Suprapubic skin (tissue), 4 donors: ENCODE results near the gene OR52M1.

Experiments used
- CTCF ChIP-seq, 2 donors: fragments of 200-600 bp in 1 of 2; fragments of 450-650 bp in 1 of 2; sonication (generic) in 1 of 2; IDR thresholded peaks; one replicate each; pipeline ENCODE4 v1.5.1; 2016 to 2019; ENCODE audit warnings: antibody characterized with exemption in 2 of 2, mild to moderate bottlenecking in 1 of 2, moderate library complexity in 1 of 2
- EP300 ChIP-seq: sonication (generic); formaldehyde crosslinking; IDR thresholded peaks from one replicate; pipeline ENCODE4 v1.6.1; 2017; ENCODE audit warnings: antibody characterized with exemption
- POLR2A ChIP-seq, 2 donors: fragments of 450-650 bp; IDR thresholded peaks; one replicate each; pipeline ENCODE4 v1.6.1; 2017; ENCODE audit warnings: antibody characterized with exemption in 2 of 2, mild to moderate bottlenecking in 2 of 2, moderate library complexity in 2 of 2
- POLR2AphosphoS5 ChIP-seq, 3 donors: sonication (generic); formaldehyde crosslinking; IDR thresholded peaks; one replicate each; pipeline ENCODE4 v1.6.1; 2017; ENCODE audit warnings: antibody characterized with exemption in 3 of 3

- TF ChIP-seq CTCF (IDR thresholded peaks at IDR 0.05) (no peak), POLR2A (IDR thresholded peaks at IDR 0.05) (no peak), POLR2AphosphoS5 (IDR thresholded peaks at IDR 0.05) (no peak), EP300 (no peak)
These were observed 6.5 kb downstream of the OR52M1 start for GRCh38 chr11:4551346-4551979.
